Mucosa of rectum (tissue), 2 donors: ENCODE data around the gene PHPT1.

Experiments
- H3K27ac ChIP-seq, 2 donors: one replicate each; pipeline ENCODE4 v1.7.0; 2013; ENCODE audit warnings: inconsistent platforms in 2 of 2, low read depth in 2 of 2, low read length in 2 of 2
- H3K27me3 ChIP-seq, 2 donors: one replicate each; pipeline ENCODE4 v1.7.0; 2013; ENCODE audit warnings: low read length in 2 of 2; ENCODE audit not compliant: control insufficient read depth in 2 of 2, insufficient read depth in 2 of 2
- H3K36me3 ChIP-seq, 2 donors: one replicate each; pipeline ENCODE4 v1.7.0; 2013; ENCODE audit warnings: low read length in 2 of 2; ENCODE audit not compliant: control insufficient read depth in 2 of 2, insufficient read depth in 2 of 2
- H3K4me1 ChIP-seq, 2 donors: one replicate each; pipeline ENCODE4 v1.7.0; 2013; ENCODE audit warnings: low read length in 2 of 2, mild to moderate bottlenecking in 1 of 2; ENCODE audit not compliant: control insufficient read depth in 2 of 2, insufficient read depth in 2 of 2
- H3K4me3 ChIP-seq, 2 donors: one replicate each; pipeline ENCODE4 v1.7.0; 2013; ENCODE audit warnings: low read length in 2 of 2
- H3K9ac ChIP-seq, 2 donors: one replicate each; pipeline ENCODE4 v1.7.0; 2013; ENCODE audit warnings: low read length in 2 of 2, low read depth in 1 of 2, mild to moderate bottlenecking in 1 of 2
- H3K9me3 ChIP-seq, 2 donors: one replicate each; pipeline ENCODE4 v1.7.0; 2013; ENCODE audit warnings: low read length in 2 of 2; ENCODE audit not compliant: control insufficient read depth in 2 of 2
- donor health status: healthy.
- donor health status: Normal muscosa, but diverticular disease.

The PHPT1 gene

DNA sequence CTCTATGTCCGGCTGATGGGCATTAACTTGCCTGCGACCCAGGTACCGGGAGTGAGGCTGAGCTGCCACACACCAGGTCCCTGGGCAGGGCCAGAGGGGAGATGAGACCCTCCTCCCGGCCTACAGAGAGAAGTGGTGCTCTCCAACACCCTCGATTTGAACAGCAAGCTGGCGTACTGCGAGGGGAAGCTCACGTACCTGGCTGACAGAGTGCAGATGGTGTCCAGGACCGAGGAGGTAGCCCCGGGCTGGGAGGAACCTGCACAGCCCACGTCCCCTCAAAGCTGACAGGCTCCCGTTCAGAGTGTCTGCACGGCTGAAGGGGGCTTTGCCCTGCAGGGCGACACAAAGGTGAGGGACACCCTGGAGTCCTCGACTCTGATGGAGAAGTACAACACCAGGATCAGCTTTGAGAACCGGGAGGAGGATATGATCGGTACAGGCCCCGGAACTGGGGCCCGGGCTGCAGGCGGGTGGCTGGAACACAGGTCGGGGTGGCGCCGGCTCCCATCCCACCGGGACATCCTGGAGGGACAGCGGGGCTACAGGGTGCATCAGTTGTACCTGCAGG lies 42.5 kb upstream of the PHPT1 start:
- peak overlapping the region; percentile 70 to 75 for H3K4me3 ChIP-seq
- peak overlapping the region in 1 of 2 donors; percentile 84 for H3K9ac ChIP-seq
- H3K27ac ChIP-seq = peak overlapping the region; percentile 89 to 91

GRCh38 chr9:136807281-136808074 lies 41.7 kb upstream of the PHPT1 start, which contains the start of gene RABL6:
TSS of gene RABL6 (plus strand) at chr9:136807948. CDS start at chr9:136808197, 249 bp downstream.
- peak within 1 kb of the TSS; percentile 74 to 84 for H3K9ac ChIP-seq
- H3K9me3 ChIP-seq = no peaks in the 10 kb centered on the region
- no peaks in the 10 kb centered on the region for H3K27me3 ChIP-seq
- peak within 1 kb of the TSS; percentile 89 to 91 for H3K27ac ChIP-seq
- peak within 1 kb of the TSS; percentile 70 to 75 for H3K4me3 ChIP-seq
- H3K36me3 ChIP-seq = peaks cover 0 to 4% of the 10 kb centered on the region in 2 donors
- H3K4me1 ChIP-seq = peaks cover 24 to 26% of the 10 kb centered on the region in 2 donors

More for the DNA sequence above, 42.5 kb upstream of the PHPT1 start:
- Histone ChIP-seq H3K27me3 (no peaks in the 10 kb centered on the region), H3K4me1 (peaks cover 24 to 26% of the 10 kb centered on the region in 2 donors), H3K36me3 (peaks cover 0 to 4% of the 10 kb centered on the region in 2 donors), H3K9me3 (no peaks in the 10 kb centered on the region)

GRCh38 chr9:136808075-136808805 lies 41.0 kb upstream of the PHPT1 start:
- Histone ChIP-seq H3K4me3 (peak overlapping the region; percentile 70 to 75), H3K9me3 (no peaks in the 10 kb centered on the region), H3K4me1 (peaks cover 24 to 26% of the 10 kb centered on the region in 2 donors), H3K27ac (peak overlapping the region; percentile 63 to 91), H3K36me3 (peaks cover 0 to 12% of the 10 kb centered on the region in 2 donors), H3K9ac (peak overlapping the region; percentile 74 to 84), H3K27me3 (no peaks in the 10 kb centered on the region)

- Histone ChIP-seq H3K27me3 (no peaks in the 10 kb centered on the region), H3K36me3 (peaks cover 0 to 12% of the 10 kb centered on the region in 2 donors), H3K4me3 (peak overlapping the region; percentile 70 to 75), H3K4me1 (peaks cover 24 to 26% of the 10 kb centered on the region in 2 donors), H3K9me3 (no peaks in the 10 kb centered on the region), H3K27ac (peak overlapping the region; percentile 38 to 91), H3K9ac (peak overlapping the region; percentile 74 to 84)
Measured at GRCh38 chr9:136808806-136809158, 40.4 kb upstream of the PHPT1 start.

GRCh38 chr9:136814725-136815421 lies 34.3 kb upstream of the PHPT1 start:
- Histone ChIP-seq H3K36me3 (peaks cover 4 to 16% of the 10 kb centered on the region in 2 donors), H3K9me3 (no peaks in the 10 kb centered on the region), H3K9ac (no peak overlapping the region), H3K4me1 (peaks cover 4% of the 10 kb centered on the region in 2 donors), H3K27me3 (no peaks in the 10 kb centered on the region), H3K27ac (no peak overlapping the region), H3K4me3 (no peak overlapping the region)

DNA sequence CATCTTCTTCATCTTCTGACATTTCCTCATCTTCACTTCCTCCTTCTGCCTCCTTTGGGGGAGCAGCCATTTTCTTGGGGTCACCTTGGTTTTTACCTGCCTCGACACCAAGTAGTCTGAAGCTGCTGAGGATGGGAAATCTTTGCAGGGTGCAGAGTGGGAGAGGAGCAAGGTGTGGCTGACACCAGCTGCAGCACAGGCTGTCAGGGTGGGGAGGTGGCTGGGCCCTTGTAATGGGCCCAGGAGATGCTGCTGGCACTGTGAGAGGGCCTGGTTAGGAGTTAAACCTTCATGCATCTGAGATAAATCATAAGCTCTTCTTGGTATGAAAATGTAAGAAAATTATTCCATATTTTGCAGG lies 33.8 kb upstream of the PHPT1 start:
- Histone ChIP-seq H3K36me3 (peaks cover 4 to 16% of the 10 kb centered on the region in 2 donors), H3K27me3 (no peaks in the 10 kb centered on the region), H3K27ac (no peak overlapping the region), H3K4me1 (peaks cover 0 to under 1% of the 10 kb centered on the region in 2 donors), H3K9me3 (no peaks in the 10 kb centered on the region), H3K4me3 (no peak overlapping the region), H3K9ac (no peak overlapping the region)

- H3K36me3 ChIP-seq = peaks cover 15 to 29% of the 10 kb centered on the region in 2 donors
- no peaks in the 10 kb centered on the region for H3K9me3 ChIP-seq
- no peak overlapping the region for H3K4me3 ChIP-seq
- no peak overlapping the region for H3K27ac ChIP-seq
- H3K9ac ChIP-seq = peak overlapping the region in 1 of 2 donors; percentile 38
- no peaks in the 10 kb centered on the region for H3K4me1 ChIP-seq
- no peaks in the 10 kb centered on the region for H3K27me3 ChIP-seq
Measured at GRCh38 chr9:136820971-136821825, 28.0 kb upstream of the PHPT1 start.

GRCh38 chr9:136821826-136822544 lies 27.2 kb upstream of the PHPT1 start:
- Histone ChIP-seq H3K9me3 (no peaks in the 10 kb centered on the region), H3K4me3 (no peak overlapping the region), H3K36me3 (peaks cover 23 to 30% of the 10 kb centered on the region in 2 donors), H3K27me3 (no peaks in the 10 kb centered on the region), H3K27ac (no peak overlapping the region), H3K4me1 (no peaks in the 10 kb centered on the region), H3K9ac (no peak overlapping the region)
